Lower leg skin (tissue), 3 donors: ENCODE measurements around the gene ZNF532.

Experiments used
- CTCF ChIP-seq, 3 donors: fragments of 450-650 bp; IDR thresholded peaks; one replicate each; pipeline ENCODE4 v1.5.1; 2016; ENCODE audit warnings: antibody characterized with exemption in 3 of 3, mild to moderate bottlenecking in 3 of 3, moderate library complexity in 2 of 3
- POLR2A ChIP-seq, 2 donors: fragments of 450-650 bp; IDR thresholded peaks; one replicate each; pipeline ENCODE4 v1.6.1; 2016 to 2017; ENCODE audit warnings: antibody characterized with exemption in 2 of 2, mild to moderate bottlenecking in 1 of 2, moderate library complexity in 1 of 2

GRCh38 chr18:59026831-59027410, 162.2 kb downstream of the ZNF532 start:
- TF ChIP-seq CTCF (IDR thresholded peaks at IDR 0.05): no peak
- TF ChIP-seq POLR2A (IDR thresholded peaks at IDR 0.05): no peak
